KMS-11 (cell line): ENCODE measurements around the gene STK31.

Source experiments
- H2AFZ ChIP-seq: fragments of 200-600 bp; sonication (generic); 2 replicates; pipeline ENCODE4 v1.6.1; 2016; ENCODE audit warnings: antibody characterized with exemption, mixed run types, low read depth
- H3K27ac ChIP-seq: fragments of 200-600 bp; sonication (generic); 2 replicates; pipeline ENCODE4 v1.6.1; 2016; ENCODE audit warnings: mild to moderate bottlenecking, mixed run types
- H3K27me3 ChIP-seq: fragments of 200-600 bp; sonication (generic); 2 replicates; pipeline ENCODE4 v1.6.1; 2017; ENCODE audit warnings: mild to moderate bottlenecking, low read depth, mixed run types, moderate library complexity; ENCODE audit not compliant: insufficient read depth
- H3K36me3 ChIP-seq: fragments of 200-600 bp; sonication (generic); 2 replicates; pipeline ENCODE4 v1.6.1; 2017; ENCODE audit warnings: mild to moderate bottlenecking, mixed run types; ENCODE audit not compliant: insufficient read depth
- H3K4me1 ChIP-seq: fragments of 200-600 bp; sonication (generic); 2 replicates; pipeline ENCODE4 v1.6.1; 2016; ENCODE audit warnings: mild to moderate bottlenecking, low read depth, mixed run types; ENCODE audit not compliant: poor library complexity, severe bottlenecking
- H3K4me2 ChIP-seq: fragments of 200-600 bp; sonication (generic); 2 replicates; pipeline ENCODE4 v1.7.0; 2016; ENCODE audit warnings: mild to moderate bottlenecking, mixed run types
- H3K4me3 ChIP-seq: fragments of 200-600 bp; sonication (generic); IDR thresholded peaks from 2 replicates; pipeline ENCODE4 v1.6.1; 2017; ENCODE audit warnings: low read depth, low read length, mixed read lengths; ENCODE audit not compliant: insufficient read depth
- H3K79me2 ChIP-seq: fragments of 200-600 bp; sonication (generic); 2 replicates; pipeline ENCODE4 v1.6.1; 2016; ENCODE audit warnings: low read depth, mixed run types; ENCODE audit not compliant: insufficient read depth
- H3K9ac ChIP-seq: fragments of 200-600 bp; sonication (generic); 2 replicates; pipeline ENCODE4 v1.6.1; 2016; ENCODE audit warnings: mild to moderate bottlenecking, mixed run types
- H4K20me1 ChIP-seq: fragments of 200-600 bp; sonication (generic); 2 replicates; pipeline ENCODE4 v1.6.1; 2016; ENCODE audit warnings: mild to moderate bottlenecking, mixed run types; ENCODE audit not compliant: insufficient read depth
- TF ChIP-seq, protein P1 (sequence below): fragments of 200-600 bp; sonication (generic); conservative IDR thresholded peaks from 2 replicates; pipeline ENCODE4 v1.6.1; 2017; ENCODE audit warnings: low read depth, mild to moderate bottlenecking, antibody characterized with exemption, low read length, moderate library complexity, mixed read lengths

Gene STK31

DNA sequence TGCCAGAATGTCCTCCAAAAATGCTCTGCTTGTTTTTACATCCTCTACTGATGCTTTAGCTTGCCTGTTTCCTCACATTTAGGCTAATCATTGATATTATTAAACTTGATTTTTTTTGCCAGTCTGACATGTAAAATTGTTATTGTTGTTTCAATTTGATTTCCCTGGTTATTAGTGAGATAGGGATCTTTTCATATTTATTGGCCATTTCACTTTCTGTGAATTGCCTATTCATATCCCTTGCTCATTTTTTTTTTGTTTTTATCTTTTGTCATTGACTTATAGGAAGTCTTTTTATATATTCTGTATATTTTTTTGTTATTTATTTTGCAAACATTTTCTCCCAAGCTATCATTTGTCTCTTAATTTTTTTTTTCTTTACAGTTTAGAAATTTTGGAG lies 16.8 kb upstream of the STK31 start:
- Histone ChIP-seq H3K4me2 (no peak overlapping the region), H3K27ac (no peak overlapping the region), H3K36me3 (no peaks in the 10 kb centered on the region), H3K27me3 (no peaks in the 10 kb centered on the region), H3K79me2 (no peaks in the 10 kb centered on the region), H3K4me1 (no peaks in the 10 kb centered on the region), H3K4me3 (no peak overlapping the region), H4K20me1 (no peaks in the 10 kb centered on the region), H2AFZ (no peak overlapping the region; the same call in 1 of the 2 replicates), H3K9ac (no peak overlapping the region)
- TF ChIP-seq, protein P1, sequence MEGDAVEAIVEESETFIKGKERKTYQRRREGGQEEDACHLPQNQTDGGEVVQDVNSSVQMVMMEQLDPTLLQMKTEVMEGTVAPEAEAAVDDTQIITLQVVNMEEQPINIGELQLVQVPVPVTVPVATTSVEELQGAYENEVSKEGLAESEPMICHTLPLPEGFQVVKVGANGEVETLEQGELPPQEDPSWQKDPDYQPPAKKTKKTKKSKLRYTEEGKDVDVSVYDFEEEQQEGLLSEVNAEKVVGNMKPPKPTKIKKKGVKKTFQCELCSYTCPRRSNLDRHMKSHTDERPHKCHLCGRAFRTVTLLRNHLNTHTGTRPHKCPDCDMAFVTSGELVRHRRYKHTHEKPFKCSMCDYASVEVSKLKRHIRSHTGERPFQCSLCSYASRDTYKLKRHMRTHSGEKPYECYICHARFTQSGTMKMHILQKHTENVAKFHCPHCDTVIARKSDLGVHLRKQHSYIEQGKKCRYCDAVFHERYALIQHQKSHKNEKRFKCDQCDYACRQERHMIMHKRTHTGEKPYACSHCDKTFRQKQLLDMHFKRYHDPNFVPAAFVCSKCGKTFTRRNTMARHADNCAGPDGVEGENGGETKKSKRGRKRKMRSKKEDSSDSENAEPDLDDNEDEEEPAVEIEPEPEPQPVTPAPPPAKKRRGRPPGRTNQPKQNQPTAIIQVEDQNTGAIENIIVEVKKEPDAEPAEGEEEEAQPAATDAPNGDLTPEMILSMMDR: no peak

DNA sequence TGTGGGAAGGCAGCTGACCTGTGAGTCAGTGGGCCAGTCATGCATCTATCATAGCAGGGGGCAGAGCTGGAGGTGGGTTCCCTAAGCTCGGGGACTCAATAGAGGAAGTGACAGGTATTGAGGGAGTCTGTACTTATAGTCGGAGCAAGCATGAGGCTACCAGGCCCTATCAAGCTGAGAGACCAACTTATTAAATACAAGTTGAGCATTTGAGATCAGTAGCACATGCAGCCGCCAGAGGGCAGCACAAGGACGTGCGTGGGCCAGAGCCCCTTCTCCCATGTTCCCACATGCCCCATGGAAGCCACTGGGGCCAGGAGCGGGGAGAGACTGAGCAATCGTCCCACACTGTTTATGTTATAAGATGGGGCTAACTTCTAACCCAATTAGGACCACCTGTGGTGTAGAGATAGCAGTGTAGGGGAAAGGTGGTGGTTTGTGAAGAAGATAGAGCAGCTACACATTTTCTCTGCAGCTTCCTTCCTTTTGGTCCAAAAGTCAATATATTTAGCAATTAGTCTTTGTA lies 13.0 kb upstream of the STK31 start:
- H3K27ac ChIP-seq: no peak overlapping the region
- no peaks in the 10 kb centered on the region for H3K36me3 ChIP-seq
- no peak overlapping the region for H3K4me3 ChIP-seq

DNA sequence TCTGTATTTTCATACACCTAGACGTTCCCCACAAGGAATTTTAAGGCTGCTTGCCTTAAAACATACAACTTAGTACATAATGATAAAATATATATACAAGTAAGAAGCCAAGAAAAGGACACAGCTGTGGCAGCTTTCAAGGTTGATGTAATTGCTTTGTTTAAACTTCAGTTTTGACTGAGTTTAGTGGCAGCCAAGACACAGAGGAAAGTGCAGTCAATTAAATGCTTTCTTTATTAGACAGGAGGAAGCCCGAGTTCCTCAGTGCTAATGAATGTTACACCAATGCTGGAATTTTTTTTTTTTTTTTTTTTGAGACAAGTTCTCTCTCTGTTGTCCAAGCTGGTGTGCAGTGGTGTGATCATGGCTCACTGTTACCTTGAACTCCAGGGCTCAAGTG lies 11.2 kb upstream of the STK31 start:
- H3K27ac ChIP-seq: no peak overlapping the region
- no peaks in the 10 kb centered on the region for H4K20me1 ChIP-seq
- no peak overlapping the region for H3K4me3 ChIP-seq
- H2AFZ ChIP-seq: no peak overlapping the region
- TF ChIP-seq, protein P1: no peak
- no peaks in the 10 kb centered on the region for H3K4me1 ChIP-seq
- no peaks in the 10 kb centered on the region for H3K27me3 ChIP-seq
- no peak overlapping the region for H3K9ac ChIP-seq
- H3K79me2 ChIP-seq: no peaks in the 10 kb centered on the region
- no peak overlapping the region for H3K4me2 ChIP-seq
- no peaks in the 10 kb centered on the region for H3K36me3 ChIP-seq

More for the DNA sequence above, 13.0 kb upstream of the STK31 start:
- Histone ChIP-seq H3K4me1 (no peaks in the 10 kb centered on the region), H3K4me2 (no peak overlapping the region), H2AFZ (peak overlapping the region; percentile 60), H3K27me3 (no peaks in the 10 kb centered on the region), H3K9ac (no peak overlapping the region), H3K79me2 (no peaks in the 10 kb centered on the region), H4K20me1 (no peaks in the 10 kb centered on the region)
- TF ChIP-seq, protein P1: peak; percentile 96

DNA sequence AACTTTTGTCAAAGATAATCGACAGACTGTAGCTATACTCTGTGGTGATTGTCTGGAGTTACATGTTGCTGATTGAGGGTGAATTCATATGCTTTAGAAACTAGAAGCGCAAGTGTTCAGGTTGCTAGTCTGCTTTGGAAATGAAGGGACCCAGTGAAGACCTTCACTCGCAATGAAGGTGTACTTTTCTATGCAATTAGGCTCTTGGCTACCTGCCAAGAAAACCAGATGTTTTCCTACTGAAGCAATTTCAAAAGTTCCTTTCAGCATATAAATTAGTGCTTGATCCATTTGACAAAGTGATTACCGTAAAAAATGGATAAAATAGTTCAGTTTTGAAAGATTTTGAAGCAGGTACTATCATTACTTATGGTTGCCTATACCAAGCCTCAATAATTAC lies 10.0 kb upstream of the STK31 start:
- H3K4me3 ChIP-seq: no peak overlapping the region
- no peaks in the 10 kb centered on the region for H3K4me1 ChIP-seq
- H3K4me2 ChIP-seq: no peak overlapping the region
- H3K27me3 ChIP-seq: no peaks in the 10 kb centered on the region
- H4K20me1 ChIP-seq: no peaks in the 10 kb centered on the region
- H3K79me2 ChIP-seq: no peaks in the 10 kb centered on the region
- no peak overlapping the region for H3K27ac ChIP-seq
- TF ChIP-seq, protein P1: no peak
- H3K9ac ChIP-seq: no peak overlapping the region
- no peaks in the 10 kb centered on the region for H3K36me3 ChIP-seq
- no peak overlapping the region for H2AFZ ChIP-seq
